MM.1S (cell line): Measurements from ENCODE around the gene GABRG3.

Experiments
- DNase-seq: peaks from one replicate; pipeline ENCODE4 v3.0.0-alpha.2; 2015
- H2AFZ ChIP-seq: fragments of 300-600 bp; sonication (generic); 2 replicates; pipeline ENCODE4 v1.6.0; 2016; ENCODE audit warnings: antibody characterized with exemption, low read length
- H3F3A ChIP-seq: fragments of 300-600 bp; sonication (generic); 2 replicates; pipeline ENCODE4 v1.6.1; 2016; ENCODE audit warnings: mild to moderate bottlenecking, antibody characterized with exemption, low read length, moderate library complexity, mixed read lengths; ENCODE audit not compliant: insufficient read depth
- H3K27ac ChIP-seq: fragments of 300-600 bp; sonication (generic); 2 replicates; pipeline ENCODE4 v1.5.1; 2016; ENCODE audit warnings: mild to moderate bottlenecking, low read length
- H3K27me3 ChIP-seq: fragments of 300-600 bp; sonication (generic); replicated peaks from 2 replicates; pipeline ENCODE4 v1.6.0; 2016; ENCODE audit warnings: low read length; ENCODE audit not compliant: insufficient read depth
- H3K36me3 ChIP-seq: fragments of 300-600 bp; sonication (generic); replicated peaks from 2 replicates; pipeline ENCODE4 v1.6.1; 2016; ENCODE audit warnings: mild to moderate bottlenecking, low read length, mixed read lengths; ENCODE audit not compliant: insufficient read depth
- H3K4me1 ChIP-seq: fragments of 300-600 bp; sonication (generic); 2 replicates; pipeline ENCODE4 v1.6.1; 2016; ENCODE audit warnings: low read length, mixed read lengths
- H3K4me2 ChIP-seq: fragments of 300-600 bp; sonication (generic); 2 replicates; pipeline ENCODE4 v1.6.0; 2016; ENCODE audit warnings: low read depth, low read length
- H3K4me3 ChIP-seq: fragments of 300-600 bp; sonication (generic); 2 replicates; pipeline ENCODE4 v1.5.1; 2016; ENCODE audit warnings: low read length, mixed read lengths
- H3K79me2 ChIP-seq: fragments of 300-600 bp; sonication (generic); 2 replicates; pipeline ENCODE4 v1.6.1; 2016; ENCODE audit warnings: mixed run types, low read length, mixed read lengths
- H3K9ac ChIP-seq: fragments of 300-600 bp; sonication (generic); 2 replicates; pipeline ENCODE4 v1.6.1; 2016; ENCODE audit warnings: low read length, mixed read lengths
- H3K9me2 ChIP-seq: fragments of 300-600 bp; sonication (generic); replicated peaks from 2 replicates; pipeline ENCODE4 v1.6.1; 2016; ENCODE audit warnings: mild to moderate bottlenecking, low read length, mixed read lengths; ENCODE audit not compliant: insufficient read depth
- H3K9me3 ChIP-seq: fragments of 300-600 bp; sonication (generic); replicated peaks from 2 replicates; pipeline ENCODE4 v1.6.1; 2016; ENCODE audit warnings: mild to moderate bottlenecking, low read length, mixed read lengths; ENCODE audit not compliant: insufficient read depth
- H4K20me1 ChIP-seq: fragments of 300-600 bp; sonication (generic); 2 replicates; pipeline ENCODE4 v1.6.1; 2016; ENCODE audit warnings: mild to moderate bottlenecking, low read length, moderate library complexity, mixed read lengths; ENCODE audit not compliant: insufficient read depth
- CTCF ChIP-seq: fragments of 300-600 bp; sonication (generic); IDR thresholded peaks from 2 replicates; pipeline ENCODE4 v1.5.1; 2016; ENCODE audit warnings: antibody characterized with exemption, low read length, mixed read lengths
- EZH2 ChIP-seq: fragments of 300-600 bp; sonication (generic); optimal IDR thresholded peaks from 2 replicates; pipeline ENCODE3; 2017; ENCODE audit warnings: low read depth, mild to moderate bottlenecking, antibody characterized with exemption, low read length, mixed read lengths
- EZH2phosphoT487 ChIP-seq: fragments of 300-600 bp; sonication (generic); IDR thresholded peaks from 2 replicates; pipeline ENCODE4 v1.6.1; 2018; ENCODE audit warnings: antibody characterized with exemption, low read length

GABRG3 gene

GRCh38 chr15:27166917-27167316, 195.9 kb downstream of the GABRG3 start:
- Histone ChIP-seq H2AFZ (no peak overlapping the region), H3K79me2 (no peaks in the 10 kb centered on the region), H3K4me2 (no peak overlapping the region), H3K27ac (no peak overlapping the region), H3F3A (no peaks in the 10 kb centered on the region), H3K9ac (no peak overlapping the region), H3K9me3 (no peaks in the 10 kb centered on the region), H3K9me2 (no peaks in the 10 kb centered on the region), H3K27me3 (no peaks in the 10 kb centered on the region), H3K4me3 (no peak overlapping the region), H3K36me3 (no peaks in the 10 kb centered on the region), H3K4me1 (no peaks in the 10 kb centered on the region), H4K20me1 (no peaks in the 10 kb centered on the region)
- no peak for TF ChIP-seq CTCF
- TF ChIP-seq EZH2phosphoT487 = no peak
- TF ChIP-seq EZH2 = no peak
- DNase-seq = no peak

- Histone ChIP-seq H3K9me2 (no peaks in the 10 kb centered on the region), H3K27me3 (no peaks in the 10 kb centered on the region), H3K9me3 (no peaks in the 10 kb centered on the region), H3K4me3 (no peak overlapping the region), H3K9ac (no peak overlapping the region), H4K20me1 (no peaks in the 10 kb centered on the region), H3K79me2 (no peaks in the 10 kb centered on the region), H3K36me3 (no peaks in the 10 kb centered on the region), H3K4me2 (no peak overlapping the region), H3F3A (no peaks in the 10 kb centered on the region), H2AFZ (no peak overlapping the region), H3K4me1 (no peaks in the 10 kb centered on the region), H3K27ac (no peak overlapping the region)
- TF ChIP-seq CTCF (no peak), EZH2 (no peak), EZH2phosphoT487 (no peak)
- no peak for DNase-seq
These were observed 196.8 kb downstream of the GABRG3 start for GRCh38 chr15:27167738-27168137.

- no peak overlapping the region for H3K27ac ChIP-seq
- DNase-seq = no peak
- H3K9me2 ChIP-seq = no peaks in the 10 kb centered on the region
- no peak overlapping the region for H3K4me2 ChIP-seq
- no peak overlapping the region for H3K4me3 ChIP-seq
- H3K79me2 ChIP-seq = no peaks in the 10 kb centered on the region
- TF ChIP-seq EZH2phosphoT487 (no peak), CTCF (no peak), EZH2 (no peak)
- H2AFZ ChIP-seq = no peak overlapping the region
- H3K9ac ChIP-seq = no peak overlapping the region
- no peaks in the 10 kb centered on the region for H3F3A ChIP-seq
- no peaks in the 10 kb centered on the region for H4K20me1 ChIP-seq
- H3K9me3 ChIP-seq = no peaks in the 10 kb centered on the region
- no peaks in the 10 kb centered on the region for H3K27me3 ChIP-seq
- no peaks in the 10 kb centered on the region for H3K4me1 ChIP-seq
- H3K36me3 ChIP-seq = no peaks in the 10 kb centered on the region
These were observed 199.9 kb downstream of the GABRG3 start for GRCh38 chr15:27170851-27171250.

- no peak overlapping the region for H3K9ac ChIP-seq
- no peaks in the 10 kb centered on the region for H4K20me1 ChIP-seq
- no peaks in the 10 kb centered on the region for H3F3A ChIP-seq
- no peak overlapping the region for H3K4me3 ChIP-seq
- no peaks in the 10 kb centered on the region for H3K4me1 ChIP-seq
- H3K27ac ChIP-seq = no peak overlapping the region
- TF ChIP-seq EZH2 (no peak), EZH2phosphoT487 (no peak), CTCF (no peak)
- H3K36me3 ChIP-seq = no peaks in the 10 kb centered on the region
- no peaks in the 10 kb centered on the region for H3K27me3 ChIP-seq
- no peak overlapping the region for H2AFZ ChIP-seq
- H3K9me2 ChIP-seq = no peaks in the 10 kb centered on the region
- H3K79me2 ChIP-seq = no peaks in the 10 kb centered on the region
- H3K9me3 ChIP-seq = no peaks in the 10 kb centered on the region
- H3K4me2 ChIP-seq = no peak overlapping the region
- no peak for DNase-seq
These were observed 201.8 kb downstream of the GABRG3 start for GRCh38 chr15:27172821-27173220.
